Body of pancreas (tissue), 4 donors: ENCODE measurements around the gene FAM83B.

Experiments
- CTCF ChIP-seq, 7 experiments: fragments of 450-650 bp in 4 of 7; fragments of 200-600 bp in 3 of 7; sonication (generic) in 3 of 7; IDR thresholded peaks; one replicate each; pipeline ENCODE4 v1.5.1; 2016 to 2019; ENCODE audit warnings: antibody characterized with exemption in 7 of 7
- POLR2A ChIP-seq, 3 donors: fragments of 450-650 bp; IDR thresholded peaks; one replicate each; pipeline ENCODE4 v1.6.1; 2016; ENCODE audit warnings: antibody characterized with exemption in 3 of 3, mild to moderate bottlenecking in 2 of 3

- TF ChIP-seq CTCF (IDR thresholded peaks at IDR 0.05) (no peak), POLR2A (IDR thresholded peaks at IDR 0.05) (no peak)
These were observed 134.7 kb downstream of the FAM83B start for GRCh38 chr6:54981276-54981609.
